ENCODE data around the gene SPSB2.
A peak's percentile ranks its signal among the peaks of the same experiment; 100 is the strongest.

Gene SPSB2

GRCh38 chr12:6873094-6874014 lies at the start of gene SPSB2:
Gene SPSB2, minus strand, starts transcription at chr12:6873303. Its CDS starts 402 bp downstream, at chr12:6872901.
- peak within 1 kb of the TSS; percentile 92 to 98 for H3K4me3 ChIP-seq (ENCODE audit: low read depth in 1 of 2, low read length in 2 of 2)
- H3K27ac ChIP-seq (ENCODE audit: low read depth, low read length), result peak within 1 kb of the TSS; percentile 90
- peaks cover 28% of the 10 kb centered on the region for H3K4me1 ChIP-seq (ENCODE audit: insufficient read depth, low read length)
- H3K27me3 ChIP-seq (ENCODE audit: control insufficient read depth in 1 of 2, insufficient read depth in 2 of 2, low read length in 2 of 2), result no peaks in the 10 kb centered on the region
- no peaks in the 10 kb centered on the region for H3K9me3 ChIP-seq (ENCODE audit: low read length)
- peaks cover 24% of the 10 kb centered on the region for H3K36me3 ChIP-seq (ENCODE audit: insufficient read depth, low read length)
- H3K9ac ChIP-seq (ENCODE audit: low read length), result peak within 1 kb of the TSS; percentile 91

- Histone ChIP-seq H3K36me3 (ENCODE audit: insufficient read depth, low read length) (no peaks in the 10 kb centered on the region), H3K27me3 (ENCODE audit: control insufficient read depth in 1 of 2, insufficient read depth in 2 of 2, low read length in 2 of 2) (no peaks in the 10 kb centered on the region), H3K27ac (ENCODE audit: low read depth, low read length) (no peak overlapping the region), H3K9ac (ENCODE audit: low read length) (no peak overlapping the region), H3K4me3 (ENCODE audit: low read depth in 1 of 2, low read length in 2 of 2) (no peak overlapping the region), H3K9me3 (ENCODE audit: low read length) (no peaks in the 10 kb centered on the region), H3K4me1 (ENCODE audit: insufficient read depth, low read length) (peaks cover 29% of the 10 kb centered on the region)
These were observed 49.2 kb upstream of the SPSB2 start for GRCh38 chr12:6921996-6922946.

GRCh38 chr12:6921539-6921938 lies 48.4 kb upstream of the SPSB2 start:
- Histone ChIP-seq H3K9ac (ENCODE audit: low read length) (no peak overlapping the region), H3K9me3 (ENCODE audit: low read length) (no peaks in the 10 kb centered on the region), H3K27me3 (ENCODE audit: control insufficient read depth in 1 of 2, insufficient read depth in 2 of 2, low read length in 2 of 2) (no peaks in the 10 kb centered on the region), H3K4me3 (ENCODE audit: low read depth in 1 of 2, low read length in 2 of 2) (no peak overlapping the region), H3K4me1 (ENCODE audit: insufficient read depth, low read length) (peaks cover 29% of the 10 kb centered on the region), H3K27ac (ENCODE audit: low read depth, low read length) (no peak overlapping the region), H3K36me3 (ENCODE audit: insufficient read depth, low read length) (peaks cover 2% of the 10 kb centered on the region)

- H3K36me3 ChIP-seq (ENCODE audit: insufficient read depth, low read length), result peaks cover 4% of the 10 kb centered on the region
- H3K4me1 ChIP-seq (ENCODE audit: insufficient read depth, low read length), result peaks cover 16% of the 10 kb centered on the region
- no peak overlapping the region for H3K9ac ChIP-seq (ENCODE audit: low read length)
- no peak overlapping the region for H3K4me3 ChIP-seq (ENCODE audit: low read depth in 1 of 2, low read length in 2 of 2)
- H3K9me3 ChIP-seq (ENCODE audit: low read length), result no peaks in the 10 kb centered on the region
- no peaks in the 10 kb centered on the region for H3K27me3 ChIP-seq (ENCODE audit: control insufficient read depth in 1 of 2, insufficient read depth in 2 of 2, low read length in 2 of 2)
- no peak overlapping the region for H3K27ac ChIP-seq (ENCODE audit: low read depth, low read length)
These were observed 46.5 kb upstream of the SPSB2 start for GRCh38 chr12:6919588-6919987.

- Histone ChIP-seq H3K36me3 (ENCODE audit: insufficient read depth, low read length) (peaks cover 4% of the 10 kb centered on the region), H3K4me3 (ENCODE audit: low read depth in 1 of 2, low read length in 2 of 2) (no peak overlapping the region), H3K4me1 (ENCODE audit: insufficient read depth, low read length) (peaks cover 11% of the 10 kb centered on the region), H3K9ac (ENCODE audit: low read length) (no peak overlapping the region), H3K27me3 (ENCODE audit: control insufficient read depth in 1 of 2, insufficient read depth in 2 of 2, low read length in 2 of 2) (no peaks in the 10 kb centered on the region), H3K9me3 (ENCODE audit: low read length) (no peaks in the 10 kb centered on the region), H3K27ac (ENCODE audit: low read depth, low read length) (no peak overlapping the region)
These were observed 44.6 kb upstream of the SPSB2 start for GRCh38 chr12:6917491-6918231.

- Histone ChIP-seq H3K9ac (ENCODE audit: low read length) (no peak overlapping the region), H3K4me3 (ENCODE audit: low read depth in 1 of 2, low read length in 2 of 2) (no peak overlapping the region), H3K27me3 (ENCODE audit: control insufficient read depth in 1 of 2, insufficient read depth in 2 of 2, low read length in 2 of 2) (no peaks in the 10 kb centered on the region), H3K27ac (ENCODE audit: low read depth, low read length) (no peak overlapping the region), H3K9me3 (ENCODE audit: low read length) (no peaks in the 10 kb centered on the region), H3K4me1 (ENCODE audit: insufficient read depth, low read length) (peaks cover 11% of the 10 kb centered on the region), H3K36me3 (ENCODE audit: insufficient read depth, low read length) (peaks cover 4% of the 10 kb centered on the region)
These were observed 43.5 kb upstream of the SPSB2 start for GRCh38 chr12:6916426-6917200.

- H3K36me3 ChIP-seq (ENCODE audit: insufficient read depth, low read length), result peaks cover 4% of the 10 kb centered on the region
- no peaks in the 10 kb centered on the region for H3K27me3 ChIP-seq (ENCODE audit: control insufficient read depth in 1 of 2, insufficient read depth in 2 of 2, low read length in 2 of 2)
- H3K4me3 ChIP-seq (ENCODE audit: low read depth in 1 of 2, low read length in 2 of 2), result peak overlapping the region in 1 of 2 donors; percentile 68
- H3K27ac ChIP-seq (ENCODE audit: low read depth, low read length), result peak overlapping the region; percentile 87
- H3K4me1 ChIP-seq (ENCODE audit: insufficient read depth, low read length), result peaks cover 11% of the 10 kb centered on the region
- no peaks in the 10 kb centered on the region for H3K9me3 ChIP-seq (ENCODE audit: low read length)
- no peak overlapping the region for H3K9ac ChIP-seq (ENCODE audit: low read length)
These were observed 42.7 kb upstream of the SPSB2 start for GRCh38 chr12:6915789-6916285.

- Histone ChIP-seq H3K4me3 (ENCODE audit: low read depth in 1 of 2, low read length in 2 of 2) (peak overlapping the region; percentile 68 to 81), H3K27me3 (ENCODE audit: control insufficient read depth in 1 of 2, insufficient read depth in 2 of 2, low read length in 2 of 2) (no peaks in the 10 kb centered on the region), H3K4me1 (ENCODE audit: insufficient read depth, low read length) (peaks cover 11% of the 10 kb centered on the region), H3K9me3 (ENCODE audit: low read length) (no peaks in the 10 kb centered on the region), H3K36me3 (ENCODE audit: insufficient read depth, low read length) (peaks cover 4% of the 10 kb centered on the region), H3K27ac (ENCODE audit: low read depth, low read length) (peak overlapping the region; percentile 87), H3K9ac (ENCODE audit: low read length) (peak overlapping the region; percentile 49)
These were observed 42.1 kb upstream of the SPSB2 start for GRCh38 chr12:6914947-6915788.

GRCh38 chr12:6914246-6914946 lies 41.3 kb upstream of the SPSB2 start, which contains the start of gene ENO2:
Gene ENO2, plus strand, starts transcription at chr12:6914580. Its CDS starts 1,253 bp downstream, at chr12:6915833.
- Histone ChIP-seq H3K4me3 (ENCODE audit: low read depth in 1 of 2, low read length in 2 of 2) (peak within 1 kb of the TSS; percentile 68 to 81), H3K9ac (ENCODE audit: low read length) (peak within 1 kb of the TSS; percentile 81), H3K27ac (ENCODE audit: low read depth, low read length) (peak within 1 kb of the TSS; percentile 87)

More at GRCh38 chr12:6914246-6914946, 41.3 kb upstream of the SPSB2 start, which contains the start of gene ENO2:
- H3K36me3 ChIP-seq (ENCODE audit: insufficient read depth, low read length), result peaks cover 4% of the 10 kb centered on the region
- no peaks in the 10 kb centered on the region for H3K9me3 ChIP-seq (ENCODE audit: low read length)
- H3K27me3 ChIP-seq (ENCODE audit: control insufficient read depth in 1 of 2, insufficient read depth in 2 of 2, low read length in 2 of 2), result no peaks in the 10 kb centered on the region
- H3K4me1 ChIP-seq (ENCODE audit: insufficient read depth, low read length), result peaks cover 11% of the 10 kb centered on the region
